GM19324 (cell line): ENCODE measurements around the gene INSL3.
"Not testable (repeated sequence)": the region's sequence is repeated elsewhere in the genome, so short reads cannot be mapped to it uniquely, and the experiment has no call there.

Source experiments
- ATAC-seq: cut with Tn5 transposase; IDR thresholded peaks from one replicate; pipeline ENCODE4 v1.9.1; 2021; ENCODE audit warnings: mild to moderate bottlenecking, moderate library complexity; ENCODE audit not compliant: unreplicated experiment, low FRiP score

The INSL3 gene

DNA sequence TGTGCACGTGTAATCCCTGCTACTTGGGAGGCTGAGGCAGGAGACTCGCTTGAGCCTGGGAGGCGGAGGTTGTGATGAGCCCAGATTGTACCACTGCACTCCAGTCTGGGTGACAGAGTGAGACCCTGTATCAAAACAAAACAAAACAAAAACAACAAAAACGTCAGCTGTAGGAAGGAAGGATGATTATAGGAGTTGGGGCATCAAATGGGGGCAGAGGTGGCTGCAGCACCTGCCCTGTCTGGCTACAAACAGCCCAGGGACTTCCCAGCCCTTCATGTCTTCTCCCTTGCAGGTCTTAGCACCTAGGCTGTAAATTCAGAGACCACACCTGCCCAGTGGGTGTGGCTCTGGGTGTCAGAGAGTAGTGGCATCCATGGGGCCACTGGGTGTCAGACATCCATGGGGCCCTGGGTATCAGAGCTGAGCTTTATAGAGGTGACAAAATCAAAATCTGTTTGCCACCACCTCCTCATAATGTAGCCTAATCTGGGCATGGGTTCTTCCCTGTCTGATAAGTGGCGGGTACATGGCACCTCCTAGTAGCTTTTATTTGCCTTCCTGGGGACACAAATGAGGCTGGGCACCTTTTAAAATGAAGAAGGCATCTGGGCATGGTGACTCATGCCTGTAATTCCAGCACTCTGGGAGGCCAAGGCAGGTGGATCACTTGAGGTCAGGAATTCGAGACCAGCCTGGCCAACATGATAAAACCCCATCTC is 31.1 kb downstream of the INSL3 start:
- ATAC-seq: no peak

- no peak for ATAC-seq
Observed at GRCh38 chr19:17788632-17789031, 32.7 kb downstream of the INSL3 start.

DNA sequence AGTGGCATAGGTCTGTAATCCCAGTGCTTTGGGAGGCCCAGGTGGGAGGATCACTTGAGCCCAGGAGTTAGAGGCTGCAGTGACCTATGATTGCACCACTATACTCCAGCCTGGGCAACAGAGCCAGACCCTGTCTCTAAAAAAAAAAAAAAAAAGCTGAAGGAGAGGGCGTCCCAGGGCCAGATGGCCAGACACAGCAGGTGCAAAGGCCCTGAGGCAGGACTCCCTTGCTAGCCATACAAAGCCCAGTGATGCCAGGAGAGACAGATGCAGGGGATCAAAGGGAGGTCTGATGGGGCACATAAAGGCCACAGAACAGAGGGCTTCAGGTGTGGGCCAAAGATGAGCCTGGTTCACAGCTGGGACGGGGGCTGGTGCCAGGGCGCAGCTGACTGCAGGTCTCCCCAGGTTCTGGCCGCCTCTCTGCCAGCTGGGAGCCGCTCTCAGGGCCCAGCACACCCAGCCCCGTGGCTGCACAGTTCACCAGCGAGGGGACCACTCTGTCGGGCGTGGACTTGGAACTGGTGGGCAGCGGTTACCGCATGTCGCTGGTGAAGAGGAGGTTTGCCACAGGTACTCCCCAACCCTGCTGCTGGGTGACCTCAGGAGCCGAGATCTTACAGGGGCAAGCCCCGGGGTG is 33.9 kb downstream of the INSL3 start:
- no peak for ATAC-seq

DNA sequence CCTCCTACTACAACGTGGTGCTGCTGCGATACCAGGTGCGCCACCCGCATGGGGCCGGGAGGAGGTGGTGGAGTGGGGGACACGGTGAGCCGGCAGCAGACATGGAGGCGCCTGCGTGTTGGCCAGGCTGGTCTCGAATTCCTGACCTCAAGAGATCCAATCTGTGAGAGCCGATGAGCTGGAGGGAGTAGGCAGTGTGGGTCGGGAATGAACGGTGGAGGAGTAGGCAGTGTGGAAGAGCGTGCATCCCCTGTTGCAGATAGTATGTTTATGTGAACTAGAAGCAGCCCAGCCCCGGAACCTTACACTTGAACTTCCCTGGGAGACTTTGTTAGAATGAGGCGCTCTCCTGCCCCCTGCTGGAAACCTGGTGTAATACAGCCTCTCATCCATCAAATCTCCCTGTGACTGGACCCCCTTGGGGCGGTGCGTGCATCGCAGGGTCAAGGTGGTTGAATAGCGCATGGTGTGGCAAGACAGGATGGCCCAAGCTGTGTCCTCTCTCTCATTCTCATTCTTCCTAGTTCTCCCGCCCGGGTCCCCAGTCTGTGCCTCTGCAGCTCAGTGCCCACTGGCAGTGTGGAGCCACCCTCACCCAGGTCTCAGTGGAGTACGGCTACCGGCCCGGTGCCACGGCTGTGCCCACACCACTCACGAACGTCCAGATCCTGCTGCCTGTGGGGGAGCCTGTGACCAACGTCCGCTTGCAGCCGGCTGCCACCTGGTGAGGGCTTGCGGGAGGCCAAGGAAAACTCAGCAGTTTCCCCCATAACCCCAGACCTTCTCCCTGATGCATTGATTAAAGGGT is 36.9 kb downstream of the INSL3 start:
- no peak for ATAC-seq

- not testable (repeated sequence) for ATAC-seq
Observed at GRCh38 chr19:17783721-17784120, 37.6 kb downstream of the INSL3 start.

- ATAC-seq: no peak
Observed at GRCh38 chr19:17780781-17781180, 40.5 kb downstream of the INSL3 start.

- ATAC-seq: no peak
Observed at GRCh38 chr19:17778968-17779929, 42.1 kb downstream of the INSL3 start.

DNA sequence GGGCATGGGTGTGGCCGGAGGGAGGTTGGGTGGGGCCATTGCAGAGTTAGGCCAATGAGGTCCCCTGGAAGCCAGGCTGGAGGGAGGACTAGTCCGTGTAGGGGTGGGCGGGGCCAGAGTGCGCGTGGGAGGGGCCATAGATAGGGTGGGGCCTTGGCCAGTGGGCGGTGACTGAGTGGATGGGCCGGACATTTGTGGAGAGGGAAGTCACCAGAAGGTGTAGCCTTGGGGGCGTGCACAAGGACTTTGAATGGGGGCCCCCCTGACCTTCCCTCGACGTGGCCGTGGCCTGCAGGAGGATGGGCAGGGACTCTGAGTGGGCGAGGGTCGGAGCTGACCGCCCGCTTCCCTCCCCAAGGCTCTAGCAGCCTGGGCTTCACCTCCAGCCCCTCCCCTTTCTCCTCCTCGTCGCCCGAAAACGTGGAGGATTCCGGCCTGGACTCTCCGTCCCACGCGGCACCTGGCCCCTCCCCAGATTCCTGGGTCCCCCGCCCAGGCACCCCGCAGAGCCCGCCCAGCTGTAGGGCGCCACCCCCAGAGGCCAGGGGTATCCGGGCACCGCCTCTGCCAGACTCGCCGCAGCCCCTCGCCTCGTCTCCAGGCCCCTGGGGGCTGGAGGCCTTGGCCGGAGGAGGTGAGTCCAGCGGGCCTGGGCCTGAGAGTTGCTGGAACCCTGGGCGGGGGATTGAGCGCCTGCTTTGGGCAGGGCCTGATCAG is 42.9 kb downstream of the INSL3 start:
- no peak for ATAC-seq

DNA sequence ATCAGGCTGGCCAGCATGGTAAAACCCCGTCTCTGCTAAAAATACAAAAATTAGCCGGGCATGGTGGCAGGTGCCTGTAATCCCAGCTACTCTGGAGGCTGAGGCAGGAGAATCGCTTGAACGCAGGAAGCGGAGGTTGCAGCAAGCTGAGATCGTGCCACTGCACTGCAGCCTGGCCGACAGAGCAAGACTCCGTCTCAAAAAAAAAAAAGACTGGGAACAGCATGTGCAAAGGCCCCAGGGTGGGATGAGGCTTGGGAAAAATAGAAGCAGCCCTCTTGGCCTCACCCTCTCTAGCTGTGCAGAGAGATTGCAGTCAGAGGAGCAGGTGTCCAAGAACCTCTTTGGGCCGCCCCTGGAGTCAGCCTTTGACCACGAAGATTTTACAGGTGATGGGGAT is 43.5 kb downstream of the INSL3 start:
- ATAC-seq: not testable (repeated sequence)

DNA sequence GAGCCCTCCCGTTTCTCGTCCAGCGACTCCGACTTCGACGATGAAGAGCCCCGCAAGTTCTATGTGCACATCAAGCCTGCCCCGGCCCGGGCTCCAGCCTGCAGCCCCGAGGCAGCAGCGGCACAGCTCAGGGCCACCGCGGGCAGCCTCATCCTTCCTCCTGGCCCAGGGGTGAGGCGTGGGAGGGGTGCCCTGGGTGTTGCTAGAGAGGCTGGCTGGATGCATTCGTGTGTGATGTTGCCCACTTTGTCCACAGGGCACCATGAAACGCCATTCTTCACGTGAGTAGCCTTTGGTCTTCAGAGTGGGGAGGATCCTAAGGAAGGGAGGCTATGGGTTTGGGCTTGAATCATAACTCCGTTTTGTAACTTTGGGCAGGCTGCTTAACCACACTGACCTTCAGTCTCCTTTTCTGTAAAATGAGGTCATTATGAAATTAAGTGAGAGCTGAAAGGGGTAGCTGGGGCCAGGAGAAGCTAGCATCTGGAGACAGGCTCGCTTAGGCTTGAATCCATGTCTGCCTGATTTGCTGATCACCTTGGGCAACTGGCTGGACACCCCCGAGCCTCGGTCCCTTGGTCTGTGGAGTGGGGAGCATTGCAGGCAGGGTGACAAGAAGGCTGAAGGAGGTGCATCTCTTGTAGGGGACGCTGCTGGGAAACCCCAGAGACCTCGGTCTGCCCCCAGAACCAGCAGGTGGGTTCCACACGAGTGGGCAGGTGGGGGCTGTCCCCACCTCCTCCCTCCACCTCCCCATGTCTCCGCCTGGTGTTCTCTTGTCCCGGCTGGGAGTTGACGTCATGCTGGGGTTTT is 45.1 kb downstream of the INSL3 start:
- peak; percentile 51 for ATAC-seq

GRCh38 chr19:17775245-17775927 is 45.9 kb downstream of the INSL3 start:
- no peak for ATAC-seq

GRCh38 chr19:17772172-17772571 is 49.1 kb downstream of the INSL3 start:
- ATAC-seq: no peak

DNA sequence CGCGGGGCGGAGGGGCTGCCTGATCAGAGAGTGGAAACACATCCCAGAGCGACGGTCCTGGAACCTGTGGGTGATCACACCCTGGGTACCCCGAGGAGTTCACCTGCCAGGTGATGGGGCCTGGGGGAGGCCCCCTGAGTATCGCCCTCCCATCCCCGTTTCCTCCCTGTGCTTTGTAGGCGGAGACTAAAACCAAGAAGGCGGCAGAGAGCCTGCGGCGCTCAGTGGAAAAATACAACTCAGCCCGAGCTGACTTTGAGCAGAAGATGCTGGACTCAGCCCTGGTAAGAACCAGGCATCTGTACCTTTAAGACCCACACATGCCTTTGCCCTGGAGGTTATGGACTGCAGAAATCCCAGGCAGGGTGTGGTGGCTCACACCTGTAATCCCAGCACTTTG is 50.7 kb downstream of the INSL3 start:
- no peak for ATAC-seq

- no peak for ATAC-seq
Observed at GRCh38 chr19:17767559-17767958, 53.8 kb downstream of the INSL3 start.

GRCh38 chr19:17766543-17767131 is 54.7 kb downstream of the INSL3 start:
- ATAC-seq: no peak
